HEK293 (cell line): ENCODE data around the gene MVB12B.

ENCODE experiments used
- PBX3 ChIP-seq: sonication (generic); formaldehyde crosslinking; IDR thresholded peaks from 2 replicates; pipeline ENCODE4 v1.8.1; 2022; ENCODE audit warnings: mild to moderate bottlenecking, moderate library complexity, missing genetic modification reagents
- ZNF24 ChIP-seq: fragments of 450-650 bp; formaldehyde crosslinking; IDR thresholded peaks from 2 replicates; pipeline ENCODE4 v1.5.1; 2016; ENCODE audit warnings: missing biosample characterization, missing genetic modification characterization
- ZNF600 ChIP-seq: fragments of 450-650 bp; formaldehyde crosslinking; IDR thresholded peaks from 2 replicates; pipeline ENCODE4 v1.5.1; 2016; ENCODE audit warnings: missing biosample characterization, missing genetic modification characterization
- ZSCAN23 ChIP-seq: fragments of 450-650 bp; formaldehyde crosslinking; IDR thresholded peaks from 2 replicates; pipeline ENCODE4 v1.5.1; 2016; ENCODE audit warnings: missing biosample characterization, missing genetic modification characterization

GRCh38 chr9:126536131-126536530 lies 209.5 kb downstream of the MVB12B start:
- TF ChIP-seq ZSCAN23 (no peak), ZNF24 (tag by site-specific recombination) (no peak), PBX3 (CRISPR knock-in tag) (no peak), ZNF600 (no peak)
